GM06990 (cell line): ENCODE results near the gene ALDOC.

Experiments
- DNase-seq: peaks from one replicate; pipeline ENCODE4 v3.0.0-alpha.2; 2011; ENCODE audit not compliant: insufficient read length; ENCODE audit errors: extremely low read depth
- H3K27me3 ChIP-seq: replicated peaks from 2 replicates; pipeline ENCODE4 v1.6.0; 2011; ENCODE audit warnings: low read length; ENCODE audit not compliant: control insufficient read depth, insufficient read depth
- H3K36me3 ChIP-seq: 2 replicates; pipeline ENCODE4 v1.5.1; 2011; ENCODE audit warnings: low read length; ENCODE audit not compliant: control insufficient read depth, insufficient read depth
- H3K4me3 ChIP-seq: replicated peaks from 2 replicates; pipeline ENCODE4 v1.5.1; 2011; ENCODE audit warnings: low read depth, mild to moderate bottlenecking, control low read depth, low read length
- CTCF ChIP-seq: IDR thresholded peaks from 2 replicates; pipeline ENCODE4 v1.5.1; 2011; ENCODE audit warnings: low read length, control low read depth, mild to moderate bottlenecking, inconsistent platforms; ENCODE audit not compliant: insufficient read depth, poor library complexity, severe bottlenecking

ALDOC gene

GRCh38 chr17:28618464-28618863 lies 41.8 kb upstream of the ALDOC start:
- Histone ChIP-seq H3K27me3 (no peaks in the 10 kb centered on the region), H3K4me3 (no peak overlapping the region), H3K36me3 (peaks cover 42% of the 10 kb centered on the region)
- DNase-seq = no peak
- no peak for TF ChIP-seq CTCF

DNA sequence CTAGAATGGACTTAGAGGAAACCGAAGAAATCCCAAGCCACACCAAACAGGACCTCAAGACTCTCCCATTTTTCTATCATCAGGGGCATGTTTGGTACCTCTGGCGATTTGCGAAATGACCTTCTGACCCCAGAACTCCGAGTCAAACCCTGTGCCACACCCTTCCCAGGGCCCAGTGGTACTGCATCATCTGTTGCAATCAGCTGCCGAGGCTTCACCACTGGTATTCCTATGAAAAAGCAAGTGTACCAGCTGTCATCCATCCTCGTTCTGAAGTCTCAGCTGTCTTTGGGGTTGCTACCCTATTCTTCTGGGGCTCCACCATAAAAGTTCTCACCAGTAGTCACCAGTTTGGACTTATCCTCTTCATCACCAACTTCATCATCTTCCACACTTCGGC lies 39.6 kb upstream of the ALDOC start:
- no peak overlapping the region for H3K4me3 ChIP-seq
- H3K27me3 ChIP-seq = no peaks in the 10 kb centered on the region
- no peak for DNase-seq
- peaks cover 40% of the 10 kb centered on the region for H3K36me3 ChIP-seq
- TF ChIP-seq CTCF = no peak

DNA sequence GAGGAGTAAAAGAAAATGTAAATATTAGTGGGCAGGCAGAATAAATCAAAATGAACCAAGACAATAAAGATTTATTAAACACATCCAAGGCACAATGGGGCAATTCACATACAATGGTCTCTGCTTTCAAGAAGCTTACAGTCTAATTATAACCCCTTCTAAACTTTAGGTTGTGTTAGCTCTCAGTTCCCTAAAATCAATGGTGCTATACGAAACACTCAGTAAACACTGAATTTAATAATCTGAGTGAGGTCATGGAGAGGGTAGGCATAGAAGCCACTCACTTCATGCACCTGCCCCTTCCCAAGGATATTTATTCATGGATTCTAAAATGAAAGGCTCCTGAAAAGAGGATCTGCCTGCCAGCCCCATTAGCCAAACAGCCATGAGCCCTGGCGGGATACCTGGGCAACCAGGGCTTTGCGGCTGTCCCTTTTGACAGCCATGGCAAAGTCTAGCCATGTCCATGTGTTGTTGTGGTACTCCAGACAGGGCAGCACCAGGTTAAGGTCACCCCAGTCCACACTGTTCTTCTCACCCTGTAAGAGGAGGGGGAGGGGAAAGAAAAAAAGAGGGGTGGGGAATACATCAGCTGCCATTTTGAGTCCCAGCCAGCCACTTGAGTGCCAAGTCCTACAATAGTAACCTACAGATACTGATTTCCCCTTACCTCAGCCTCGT lies 38.7 kb upstream of the ALDOC start:
- TF ChIP-seq CTCF = no peak
- H3K27me3 ChIP-seq = no peaks in the 10 kb centered on the region
- DNase-seq = no peak
- H3K4me3 ChIP-seq = no peak overlapping the region
- H3K36me3 ChIP-seq = peaks cover 38% of the 10 kb centered on the region

GRCh38 chr17:28613931-28614381 lies 37.3 kb upstream of the ALDOC start, which contains the start of gene RSKR:
RSKR (minus strand) TSS chr17:28614185; CDS start chr17:28614161, 24 bp downstream.
- H3K36me3 ChIP-seq = peaks cover 31% of the 10 kb centered on the region
- H3K27me3 ChIP-seq = no peaks in the 10 kb centered on the region
- TF ChIP-seq CTCF = no peak
- DNase-seq = no peak
- no peak within 1 kb of the TSS for H3K4me3 ChIP-seq

GRCh38 chr17:28612936-28613872 lies 36.5 kb upstream of the ALDOC start:
- peak; percentile 76 for TF ChIP-seq CTCF
- peaks cover 27% of the 10 kb centered on the region for H3K36me3 ChIP-seq
- H3K4me3 ChIP-seq = no peak overlapping the region
- H3K27me3 ChIP-seq = no peaks in the 10 kb centered on the region
- no peak for DNase-seq
